Measurements from ENCODE around the gene TMUB1.

TMUB1 gene, protein sequence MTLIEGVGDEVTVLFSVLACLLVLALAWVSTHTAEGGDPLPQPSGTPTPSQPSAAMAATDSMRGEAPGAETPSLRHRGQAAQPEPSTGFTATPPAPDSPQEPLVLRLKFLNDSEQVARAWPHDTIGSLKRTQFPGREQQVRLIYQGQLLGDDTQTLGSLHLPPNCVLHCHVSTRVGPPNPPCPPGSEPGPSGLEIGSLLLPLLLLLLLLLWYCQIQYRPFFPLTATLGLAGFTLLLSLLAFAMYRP

DNA sequence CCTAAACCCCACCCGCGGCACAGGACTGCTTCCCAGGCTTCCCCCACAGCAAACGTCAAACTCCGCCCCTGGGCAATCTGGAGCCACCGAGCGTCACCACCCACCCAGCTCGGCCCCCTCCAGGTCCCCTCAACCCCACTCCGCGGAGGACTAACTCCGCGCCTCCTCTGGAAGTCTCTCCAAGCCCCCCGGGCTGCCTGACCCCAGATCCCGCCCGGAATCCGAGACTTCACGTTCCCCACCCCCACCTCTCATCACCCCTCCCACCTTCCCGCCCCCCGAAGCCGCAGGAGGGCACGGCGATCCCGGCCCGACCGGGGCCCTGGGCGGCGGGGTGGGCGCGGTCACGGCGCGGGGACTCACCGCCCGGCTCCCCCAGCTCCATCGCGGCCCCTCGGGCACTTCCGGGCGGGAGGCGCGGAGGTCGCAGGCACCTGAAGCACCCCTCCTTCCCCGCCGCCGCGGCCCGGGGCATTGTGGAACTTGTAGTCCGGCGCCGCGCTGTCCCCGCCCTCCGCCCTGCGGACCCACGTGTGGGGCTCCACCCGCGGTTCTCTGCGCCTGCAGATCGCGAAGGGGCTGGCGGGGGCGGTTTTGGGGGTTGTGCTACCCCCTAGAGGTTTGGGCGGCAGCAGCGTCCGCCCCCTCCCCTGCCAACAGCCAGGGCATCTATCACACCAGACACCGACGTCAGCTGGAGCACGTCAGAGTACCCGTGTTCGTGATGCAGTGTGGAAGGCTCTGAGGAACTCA lies at the start of gene TMUB1:
TMUB1 (minus strand) TSS at position 423 of the 753 bp plus-strand sequence. CDS start 930 bp downstream, outside the sequence.
- peak; percentile 61 for DNase-seq (ENCODE audit: low read depth)

- DNase-seq (ENCODE audit: low read depth): no peak
Observed at GRCh38 chr7:151132461-151133205, 49.3 kb upstream of the TMUB1 start.

DNA sequence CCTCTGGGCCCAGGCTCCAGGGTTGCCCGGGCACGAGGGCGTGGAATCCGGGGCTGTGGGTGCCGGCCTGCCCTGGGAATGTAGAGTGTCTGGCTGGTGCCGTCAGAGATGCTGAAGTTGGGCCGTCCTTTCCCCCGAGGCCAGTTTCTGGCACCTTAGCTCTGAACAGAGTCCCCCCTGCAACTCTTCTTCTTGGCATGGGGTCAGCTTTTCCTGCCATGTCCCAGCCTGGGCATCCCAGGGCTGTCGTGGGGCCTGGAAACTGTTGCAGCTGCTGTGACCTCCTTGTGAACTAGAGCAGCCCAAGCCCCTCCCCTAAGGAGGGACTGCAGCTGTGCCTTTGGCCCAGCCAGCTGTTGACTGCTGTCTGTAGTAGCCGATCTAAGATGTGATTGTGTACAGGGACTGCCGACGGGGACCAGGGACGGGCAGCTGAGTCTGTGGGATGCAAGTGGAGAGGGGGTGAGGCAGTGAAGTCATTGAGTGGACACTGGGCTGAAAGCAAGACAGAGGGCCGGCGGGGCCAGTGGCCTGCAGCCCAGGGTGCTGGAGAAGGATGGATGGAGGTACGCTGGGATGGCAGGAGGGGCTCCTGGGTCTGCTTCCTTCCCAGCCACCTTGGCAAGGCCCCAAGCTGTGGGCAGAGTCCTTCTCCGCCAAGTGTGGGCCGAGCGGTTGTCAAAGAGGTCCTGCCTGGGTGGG lies 48.5 kb upstream of the TMUB1 start:
- no peak for DNase-seq (ENCODE audit: low read depth)

- DNase-seq (ENCODE audit: low read depth): no peak
Observed at GRCh38 chr7:151131224-151131591, 47.9 kb upstream of the TMUB1 start.

GRCh38 chr7:151130741-151131157 lies 47.5 kb upstream of the TMUB1 start:
- DNase-seq (ENCODE audit: low read depth): no peak

DNA sequence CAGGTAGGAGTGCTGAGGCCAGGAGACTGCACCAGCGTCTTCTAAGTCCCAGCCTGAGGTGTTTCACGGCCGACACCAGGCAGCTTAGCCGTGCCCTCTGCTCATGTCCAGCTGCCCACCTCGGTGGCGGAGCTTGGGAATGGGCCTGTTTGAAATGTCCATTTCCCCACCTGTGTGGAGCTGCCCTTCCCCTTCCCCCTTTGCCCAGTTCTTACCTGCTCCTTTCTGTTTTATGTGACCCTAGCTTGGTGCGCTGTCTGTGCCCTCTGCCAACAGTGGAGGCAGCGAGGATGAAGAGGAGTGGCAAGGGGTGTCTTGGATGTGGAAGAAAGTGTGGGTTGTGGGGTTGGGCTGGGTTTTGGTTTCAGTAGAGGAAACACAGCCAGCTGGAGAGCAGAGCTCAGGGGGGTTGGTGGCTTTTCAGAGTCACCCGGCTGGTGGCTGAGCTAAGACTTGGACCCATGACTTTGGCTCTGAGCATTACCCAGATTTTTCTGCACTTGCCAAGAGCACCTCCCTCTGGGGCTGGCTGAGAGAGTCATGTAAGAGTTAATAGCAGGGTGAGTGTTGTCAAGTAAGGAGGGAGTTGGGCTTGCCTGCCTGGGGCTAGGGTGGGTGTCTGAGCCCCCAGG lies 46.8 kb upstream of the TMUB1 start:
- no peak for DNase-seq (ENCODE audit: low read depth)

GRCh38 chr7:151129117-151129959 lies 46.0 kb upstream of the TMUB1 start:
- no peak for DNase-seq (ENCODE audit: low read depth)

GRCh38 chr7:151128716-151129115 lies 45.4 kb upstream of the TMUB1 start:
- no peak for DNase-seq (ENCODE audit: low read depth)

DNA sequence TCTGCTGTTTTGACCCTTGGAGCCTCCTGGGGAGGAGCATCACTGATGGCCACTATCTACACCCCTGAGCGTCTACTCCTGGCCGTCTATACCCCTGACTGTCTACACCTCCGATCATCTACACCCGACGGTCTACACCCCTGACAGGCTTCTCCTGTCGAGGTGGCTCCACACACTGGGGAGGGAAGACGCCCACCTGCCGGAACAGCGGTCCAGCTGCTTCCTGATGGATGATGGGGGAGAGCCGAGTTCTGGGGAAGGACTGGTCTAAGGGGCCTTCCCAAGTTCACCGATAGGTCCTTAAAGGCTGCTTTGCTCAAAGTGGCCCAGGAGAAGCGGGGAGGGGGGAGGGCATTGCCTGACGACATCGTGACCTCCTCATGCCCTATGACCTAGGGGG lies 44.9 kb upstream of the TMUB1 start:
- DNase-seq (ENCODE audit: low read depth): no peak

GRCh38 chr7:151126491-151127137 lies 43.3 kb upstream of the TMUB1 start:
- DNase-seq (ENCODE audit: low read depth): no peak

DNA sequence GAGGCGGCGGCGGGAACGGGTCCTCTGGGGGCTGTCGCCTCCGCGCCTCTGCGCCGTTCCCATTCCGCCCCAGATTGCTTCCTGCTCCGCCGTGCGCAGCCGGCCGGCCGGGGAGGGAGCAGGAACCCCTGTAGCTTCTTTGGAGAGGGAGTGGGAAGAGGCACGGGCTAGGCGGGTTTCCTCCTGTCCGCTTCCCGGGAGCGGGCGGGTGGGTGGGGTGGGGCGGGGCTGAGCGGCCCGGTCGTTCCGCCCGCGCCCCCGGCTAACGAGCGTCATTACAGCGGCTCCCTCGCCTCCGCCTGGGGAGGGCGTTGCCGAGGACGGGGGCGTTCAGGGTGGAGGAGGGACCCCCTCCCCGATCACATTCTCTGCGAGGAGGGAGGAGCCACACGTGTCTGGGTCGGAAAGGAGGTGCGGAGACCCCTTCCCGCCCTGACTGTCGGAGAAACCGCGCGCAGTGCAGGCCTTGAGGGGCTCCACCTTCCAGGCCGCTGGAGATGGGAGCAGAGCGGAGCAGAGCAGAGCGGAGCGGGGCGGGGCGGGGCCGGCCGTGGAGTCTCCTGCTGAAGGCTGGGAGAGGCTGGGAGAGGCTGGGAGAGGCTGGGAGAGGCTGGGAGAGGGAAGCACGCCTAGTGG lies 42.7 kb upstream of the TMUB1 start:
- DNase-seq (ENCODE audit: low read depth): no peak

DNA sequence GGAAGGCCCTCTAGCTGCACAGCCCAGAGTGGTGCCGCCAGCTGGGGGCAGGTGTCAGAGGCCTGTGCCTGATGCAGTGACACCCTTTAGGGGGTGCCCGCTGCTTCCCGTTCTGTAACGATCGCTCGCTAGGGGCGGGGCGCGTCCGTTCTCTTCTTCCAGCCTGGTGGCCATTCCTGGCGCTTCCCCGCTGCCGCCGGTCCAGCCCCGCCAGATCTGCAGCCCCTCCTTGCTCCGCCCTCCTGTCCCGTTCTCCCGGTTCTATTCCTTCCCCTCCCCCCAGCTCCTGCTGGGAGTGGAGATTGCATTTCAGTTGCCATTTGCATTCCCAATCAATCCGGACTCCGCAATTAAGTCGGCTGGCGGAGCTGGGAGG lies 42.2 kb upstream of the TMUB1 start:
- DNase-seq (ENCODE audit: low read depth): no peak

DNA sequence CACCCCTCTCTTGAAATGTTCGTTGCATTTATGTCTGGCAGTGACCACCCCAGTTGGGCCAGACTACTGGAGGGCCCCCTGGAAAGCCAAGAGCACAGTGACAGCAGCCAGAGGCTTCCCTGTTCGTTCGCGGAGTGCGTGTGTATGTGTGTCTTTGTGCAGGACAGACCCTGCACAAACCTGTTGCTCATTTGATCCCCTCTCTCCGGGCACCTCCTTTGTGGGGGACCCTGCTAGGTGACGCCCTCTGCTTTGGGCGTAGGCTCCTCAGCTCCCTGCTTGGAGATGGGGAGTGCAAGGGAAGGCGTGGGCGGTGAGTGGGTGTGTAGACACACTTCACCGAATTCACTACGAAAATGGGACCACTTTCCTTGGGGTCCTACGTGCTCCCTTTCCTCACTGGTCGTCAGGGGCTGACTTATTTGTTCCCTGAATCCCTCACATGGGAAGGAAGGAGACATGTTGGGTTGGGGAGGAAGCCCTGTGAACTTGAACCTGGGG lies 41.7 kb upstream of the TMUB1 start:
- no peak for DNase-seq (ENCODE audit: low read depth)

- no peak for DNase-seq (ENCODE audit: low read depth)
Observed at GRCh38 chr7:151124481-151124880, 41.2 kb upstream of the TMUB1 start.

GRCh38 chr7:151123822-151124464 lies 40.6 kb upstream of the TMUB1 start:
- DNase-seq (ENCODE audit: low read depth): peak; percentile 67

- no peak for DNase-seq (ENCODE audit: low read depth)
Observed at GRCh38 chr7:151123158-151123821, 40.0 kb upstream of the TMUB1 start.

DNA sequence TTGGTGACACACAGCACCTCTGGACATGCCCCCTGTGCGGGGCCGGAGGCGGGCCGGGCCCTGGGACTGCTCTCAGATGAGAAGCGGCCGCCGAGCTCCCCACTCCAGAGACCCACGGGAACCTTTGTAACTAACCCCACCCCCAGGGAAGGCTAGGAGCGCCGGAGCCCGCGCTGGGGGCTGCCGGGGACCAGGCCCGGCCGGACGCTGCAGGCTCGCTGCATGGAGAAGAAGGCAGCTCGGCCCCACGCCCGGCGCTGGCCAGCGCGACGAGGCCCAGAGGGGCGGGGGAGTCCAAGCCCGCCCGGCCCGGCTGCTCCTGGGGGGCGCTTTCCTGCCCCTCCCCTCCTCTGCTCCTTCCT lies 39.5 kb upstream of the TMUB1 start:
- DNase-seq (ENCODE audit: low read depth): no peak

GRCh38 chr7:151122276-151122675 lies 39.0 kb upstream of the TMUB1 start:
- DNase-seq (ENCODE audit: low read depth): no peak
